HEK293T (cell line): ENCODE data around the gene TMEM117.

Source experiments
- CTCF ChIA-PET: fragments of 350-600 bp; formaldehyde crosslinking; extraction: SDS; loops from one replicate; lab custom pipeline; 2021; ENCODE audit warnings: antibody characterized with exemption, inconsistent platforms; lab: Yijun Ruan, JAX
- POLR2A ChIA-PET: fragments of 350-600 bp; formaldehyde crosslinking; extraction: SDS; loops from one replicate; lab custom pipeline; 2020; ENCODE audit warnings: antibody characterized with exemption, inconsistent platforms; lab: Yijun Ruan, JAX
- DNase-seq: peaks from one replicate; pipeline ENCODE4 v3.0.0; 2012; ENCODE audit warnings: mixed read lengths; ENCODE audit errors: extremely low spot score
- ARNT ChIP-seq: fragments of 450-650 bp; IDR thresholded peaks from 2 replicates; pipeline ENCODE4 v1.6.1; 2017; ENCODE audit warnings: mild to moderate bottlenecking
- BHLHE40 ChIP-seq: fragments of 450-650 bp; IDR thresholded peaks from 2 replicates; pipeline ENCODE4 v1.6.1; 2016; ENCODE audit warnings: mild to moderate bottlenecking, moderate library complexity, borderline replicate concordance
- CTBP1 ChIP-seq: fragments of 450-650 bp; IDR thresholded peaks from 2 replicates; pipeline ENCODE4 v1.6.1; 2016; ENCODE audit warnings: borderline replicate concordance
- ELF4 ChIP-seq: fragments of 450-650 bp; IDR thresholded peaks from 2 replicates; pipeline ENCODE4 v1.6.1; 2017; ENCODE audit warnings: antibody characterized with exemption
- FOXA1 ChIP-seq: fragments of 450-650 bp; IDR thresholded peaks from 2 replicates; pipeline ENCODE4 v1.6.1; 2016; ENCODE audit warnings: mild to moderate bottlenecking
- FOXK2 ChIP-seq: fragments of 450-650 bp; IDR thresholded peaks from 2 replicates; pipeline ENCODE4 v1.6.1; 2016; ENCODE audit warnings: mild to moderate bottlenecking
- FOXM1 ChIP-seq: fragments of 450-650 bp; IDR thresholded peaks from 2 replicates; pipeline ENCODE4 v1.6.1; 2017; ENCODE audit warnings: mild to moderate bottlenecking, borderline replicate concordance
- HDGF ChIP-seq: fragments of 450-650 bp; IDR thresholded peaks from 2 replicates; pipeline ENCODE4 v1.6.1; 2017; ENCODE audit warnings: antibody characterized with exemption, borderline replicate concordance
- L3MBTL2 ChIP-seq: fragments of 450-650 bp; conservative IDR thresholded peaks from 2 replicates; pipeline ENCODE4 v1.6.1; 2016; ENCODE audit warnings: mild to moderate bottlenecking
- LEF1 ChIP-seq: fragments of 450-650 bp; IDR thresholded peaks from 2 replicates; pipeline ENCODE4 v1.6.1; 2017; ENCODE audit warnings: mild to moderate bottlenecking, borderline replicate concordance
- NFRKB ChIP-seq: fragments of 450-650 bp; IDR thresholded peaks from 2 replicates; pipeline ENCODE4 v1.6.1; 2016; ENCODE audit warnings: mild to moderate bottlenecking, moderate library complexity
- PKNOX1 ChIP-seq: fragments of 450-650 bp; IDR thresholded peaks from 2 replicates; pipeline ENCODE4 v1.6.1; 2016
- SP1 ChIP-seq: fragments of 450-650 bp; IDR thresholded peaks from 2 replicates; pipeline ENCODE4 v1.6.1; 2017
- SUZ12 ChIP-seq: fragments of 450-650 bp; IDR thresholded peaks from 2 replicates; pipeline ENCODE4 v1.6.1; 2016; ENCODE audit warnings: mild to moderate bottlenecking
- TARDBP ChIP-seq: fragments of 450-650 bp; IDR thresholded peaks from 2 replicates; pipeline ENCODE4 v1.6.1; 2016
- ZNF384 ChIP-seq: fragments of 450-650 bp; IDR thresholded peaks from 2 replicates; pipeline ENCODE4 v1.6.1; 2016

TMEM117 gene

GRCh38 chr12:44053549-44054127 is 217.8 kb downstream of the TMEM117 start:
- ChIA-PET CTCF (no interaction called here), POLR2A (no interaction called here)
- TF ChIP-seq ZNF384: no peak
- TF ChIP-seq HDGF: no peak
- no peak for TF ChIP-seq FOXA1
- no peak for TF ChIP-seq FOXM1
- TF ChIP-seq SP1: no peak
- TF ChIP-seq NFRKB: no peak
- no peak for TF ChIP-seq BHLHE40
- TF ChIP-seq FOXK2: no peak
- TF ChIP-seq TARDBP: no peak
- TF ChIP-seq CTBP1: no peak
- DNase-seq: no peak

- CTCF ChIA-PET: no interaction called here
- no peak for DNase-seq
- POLR2A ChIA-PET: no interaction called here
- TF ChIP-seq SP1: no peak
- no peak for TF ChIP-seq BHLHE40
- no peak for TF ChIP-seq ZNF384
These were observed 218.4 kb downstream of the TMEM117 start for GRCh38 chr12:44054281-44054680.

GRCh38 chr12:44058366-44058765 is 222.5 kb downstream of the TMEM117 start:
- no peak for DNase-seq
- POLR2A ChIA-PET: no interaction called here
- TF ChIP-seq FOXM1 (no peak), ZNF384 (no peak), FOXA1 (no peak), L3MBTL2 (no peak), SUZ12 (no peak), ARNT (no peak), PKNOX1 (no peak), CTBP1 (no peak), BHLHE40 (no peak), NFRKB (no peak), FOXK2 (no peak), TARDBP (no peak), ELF4 (no peak)
- CTCF ChIA-PET: no interaction called here

DNA sequence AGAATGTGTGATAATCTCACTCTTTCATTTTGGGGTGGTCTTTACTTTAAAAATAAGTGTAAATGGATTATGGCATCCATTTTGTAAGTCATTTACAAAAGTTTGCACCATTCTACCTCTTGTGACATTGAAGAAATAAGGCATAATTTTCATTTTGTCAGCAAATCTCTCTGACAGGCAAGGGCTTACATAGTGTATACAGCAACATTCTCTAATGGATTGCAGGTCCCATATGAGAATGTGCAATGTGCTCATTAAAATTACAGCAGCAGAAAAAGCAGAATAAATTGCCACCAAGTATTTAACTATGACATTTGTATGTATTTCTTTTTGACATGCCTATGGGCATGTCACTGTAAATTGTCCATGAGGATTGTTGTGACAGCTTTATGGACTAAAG is 223.6 kb downstream of the TMEM117 start:
- ChIA-PET POLR2A (no interaction called here), CTCF (interaction anchor here (0.6 kb wide), 1 partner anchor 1430 kb away, joined by 3 read pairs; no protein-coding TSS in a partner anchor)
- no peak for DNase-seq
- TF ChIP-seq SP1 (no peak), PKNOX1 (0 out of 2 replicates have a peak, but pooled peaks have one; percentile 22), ELF4 (no peak), ZNF384 (no peak), BHLHE40 (no peak)

DNA sequence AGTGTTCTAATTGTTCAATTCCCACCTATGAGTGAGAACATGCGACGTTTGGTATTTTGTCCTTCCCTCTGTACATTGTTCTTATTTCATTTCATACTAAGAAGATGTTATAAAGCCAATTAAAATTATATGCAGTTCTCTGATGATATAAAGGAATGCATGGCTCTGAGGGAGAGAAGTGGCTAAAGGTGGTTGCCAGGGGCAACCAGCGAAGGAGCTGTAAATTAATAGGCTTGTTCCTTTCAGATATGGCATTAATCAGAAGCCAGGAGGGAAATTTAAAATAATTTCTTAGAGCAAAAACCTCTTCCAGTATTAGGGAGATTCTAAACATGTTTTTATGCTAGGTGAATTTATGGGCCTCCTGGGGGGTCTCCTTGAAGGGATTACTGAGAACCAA is 227.8 kb downstream of the TMEM117 start:
- no peak for TF ChIP-seq NFRKB
- TF ChIP-seq L3MBTL2: no peak
- no peak for TF ChIP-seq CTBP1
- no peak for DNase-seq
- POLR2A ChIA-PET: no interaction called here
- CTCF ChIA-PET: no interaction called here

DNA sequence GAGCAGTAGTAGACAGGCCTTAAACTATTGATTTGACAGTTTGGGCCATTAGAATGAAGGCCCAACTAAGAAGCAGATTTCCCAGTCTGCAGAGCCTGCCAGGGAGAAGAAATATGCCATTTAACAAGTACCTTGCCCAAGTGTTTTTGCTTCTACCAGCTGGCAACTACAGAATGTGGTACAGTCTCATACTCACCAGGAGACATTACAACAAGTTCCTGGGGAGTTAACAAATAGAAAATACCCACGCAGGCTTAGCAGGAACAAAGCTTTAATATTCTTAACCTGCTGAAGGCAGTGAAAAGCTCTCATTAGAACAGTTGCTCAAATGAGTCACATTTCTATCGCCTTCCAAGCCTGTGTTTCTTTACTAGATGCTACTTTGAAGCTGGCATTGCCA is 241.0 kb downstream of the TMEM117 start:
- no peak for DNase-seq
- POLR2A ChIA-PET: no interaction called here
- CTCF ChIA-PET: no interaction called here
- TF ChIP-seq FOXM1 (no peak), CTBP1 (no peak), SUZ12 (no peak), FOXA1 (no peak), TARDBP (no peak), BHLHE40 (no peak), ELF4 (no peak), HDGF (no peak), SP1 (no peak), L3MBTL2 (no peak), NFRKB (no peak), FOXK2 (no peak), ARNT (no peak), ZNF384 (no peak), LEF1 (no peak), PKNOX1 (no peak)

DNA sequence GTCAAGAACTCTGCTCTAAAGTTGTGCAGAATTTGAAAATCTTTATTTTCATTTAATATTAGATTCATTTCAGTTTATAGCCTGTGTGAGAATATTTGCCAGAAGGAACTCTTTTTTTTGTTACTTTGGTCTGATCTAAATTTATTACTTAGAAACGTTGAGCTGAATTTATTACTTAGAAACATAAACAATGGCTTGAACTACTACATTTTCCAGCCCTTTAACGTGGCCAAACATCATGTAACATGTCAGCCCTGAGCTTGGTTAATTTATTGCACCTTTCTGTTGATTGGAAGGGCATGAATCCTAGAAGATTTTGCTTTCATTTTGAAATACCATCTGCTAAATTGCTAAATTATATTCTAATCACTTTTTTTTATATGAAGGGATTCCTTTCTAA is 241.4 kb downstream of the TMEM117 start:
- no peak for DNase-seq
- ChIA-PET POLR2A (no interaction called here), CTCF (interaction anchor here (0.6 kb wide), 1 partner anchor 40 kb away, joined by 4 read pairs; no protein-coding TSS in a partner anchor)
- TF ChIP-seq FOXM1: no peak
- peak; percentile 86 for TF ChIP-seq PKNOX1
